Endothelial cell of umbilical vein (primary cell): ENCODE results near the gene PIEZO2. TPM values are rescaled to one million over a fixed set of nuclear protein-coding genes. Genes with fewer than 3 reads are reported as not detected.

ENCODE experiments used
- BruUV-seq: library from RNA; stranded (reverse); fragments of 400-500 nt; replicated peaks from 2 replicates; lab custom pipeline; 2021; lab: Mats Ljungman, UMichigan
- CTCF ChIA-PET: fragments of 300-600, 350-600 bp; sonication (Branson Sonifier 250); formaldehyde crosslinking; loops from one replicate; lab custom pipeline; 2021; ENCODE audit warnings: antibody characterized with exemption, inconsistent platforms; lab: Charles Lee
- POLR2A ChIA-PET: fragments of 300-600, 350-600 bp; sonication (Branson Sonifier 250); formaldehyde crosslinking; loops from one replicate; lab custom pipeline; 2021; ENCODE audit warnings: antibody characterized with exemption, inconsistent platforms; lab: Charles Lee
- DNase-seq: peaks from one replicate; pipeline ENCODE4 v3.0.0-alpha.2; 2011; ENCODE audit warnings: low read depth, low spot score
- FAIRE-seq: peaks from 2 replicates; lab custom pipeline; 2011; peaks lifted over from hg19 to GRCh38; lab: Jason Lieb, UNC
- H2AFZ ChIP-seq: 2 replicates; pipeline ENCODE4 v1.6.0; 2012; ENCODE audit warnings: low read depth, low read length, control low read depth, inconsistent platforms
- H3K27ac ChIP-seq: 2 replicates; pipeline ENCODE4 v1.5.1; 2011; ENCODE audit warnings: low read depth, mild to moderate bottlenecking, control low read depth, low read length, moderate library complexity; ENCODE audit not compliant: insufficient read depth
- H3K27me3 ChIP-seq, 2 experiments: 2 replicates each; pipeline versions ENCODE4 v1.6.0 to v1.6.1; 2011; ENCODE audit warnings: low read length in 2 of 2, mixed read lengths in 1 of 2; ENCODE audit not compliant: control insufficient read depth in 2 of 2, insufficient read depth in 2 of 2
- H3K36me3 ChIP-seq, 2 experiments: 2 replicates in 1 of 2; 3 replicates in 1 of 2; pipeline ENCODE4 v1.5.1; 2011; ENCODE audit warnings: low read length in 2 of 2, mild to moderate bottlenecking in 1 of 2, moderate library complexity in 1 of 2; ENCODE audit not compliant: control insufficient read depth in 2 of 2, insufficient read depth in 2 of 2; ENCODE audit errors: extremely low read depth in 1 of 2
- H3K4me1 ChIP-seq: 3 replicates; pipeline ENCODE4 v1.5.1; 2011; ENCODE audit warnings: mild to moderate bottlenecking, low read length; ENCODE audit not compliant: control insufficient read depth, insufficient read depth; ENCODE audit errors: extremely low read depth
- H3K4me2 ChIP-seq: 2 replicates; pipeline ENCODE4 v1.6.1; 2011; ENCODE audit warnings: low read length, control low read depth, mixed read lengths; ENCODE audit not compliant: insufficient read depth
- H3K4me3 ChIP-seq, 3 experiments: fragments of 200-600 bp in 1 of 3; sonication (generic), shearing (Covaris generic) in 1 of 3; replicated peaks in 1 of 3; 2 replicates each; pipeline ENCODE4 v1.5.1; 2011 to 2016; ENCODE audit warnings: control low read depth in 3 of 3, low read length in 3 of 3, mild to moderate bottlenecking in 2 of 3, inconsistent platforms in 1 of 3, low read depth in 1 of 3, moderate library complexity in 1 of 3; ENCODE audit not compliant: insufficient read depth in 1 of 3
- H3K79me2 ChIP-seq: 2 replicates; pipeline ENCODE4 v1.6.0; 2012; ENCODE audit warnings: low read length, inconsistent platforms; ENCODE audit not compliant: control insufficient read depth, insufficient read depth
- H3K9ac ChIP-seq: replicated peaks from 2 replicates; pipeline ENCODE3; 2011; ENCODE audit warnings: low read length, control low read depth; ENCODE audit not compliant: insufficient read depth; ENCODE audit errors: extremely low read depth
- H3K9me1 ChIP-seq: replicated peaks from 3 replicates; pipeline ENCODE4 v1.6.0; 2011; ENCODE audit warnings: mild to moderate bottlenecking, low read length; ENCODE audit not compliant: control insufficient read depth, insufficient read depth; ENCODE audit errors: extremely low read depth
- H3K9me3 ChIP-seq: replicated peaks from 2 replicates; pipeline ENCODE4 v1.5.1; 2012; ENCODE audit warnings: low read length, inconsistent platforms; ENCODE audit not compliant: control insufficient read depth, insufficient read depth
- H4K20me1 ChIP-seq: replicated peaks from 2 replicates; pipeline ENCODE3; 2011; ENCODE audit warnings: mild to moderate bottlenecking, low read length; ENCODE audit not compliant: control insufficient read depth, insufficient read depth; ENCODE audit errors: extremely low read depth
- CTCF ChIP-seq, 2 donors: IDR thresholded peaks; 1 replicate in 1 of 2; 2 replicates in 1 of 2; pipeline ENCODE4 v1.5.1; 2011; ENCODE audit warnings: low read length in 2 of 2, mild to moderate bottlenecking in 2 of 2, moderate library complexity in 2 of 2, control low read depth in 1 of 2, inconsistent platforms in 1 of 2, low read depth in 1 of 2; ENCODE audit not compliant: insufficient read depth in 1 of 2; ENCODE audit errors: extremely low read depth in 1 of 2
- EZH2 ChIP-seq: IDR thresholded peaks from 2 replicates; pipeline ENCODE4 v1.6.1; 2012; ENCODE audit warnings: borderline replicate concordance, low read depth, mild to moderate bottlenecking, moderate library complexity, low read length, inconsistent platforms; ENCODE audit not compliant: severe bottlenecking
- FOS ChIP-seq: IDR thresholded peaks from 2 replicates; pipeline ENCODE4 v1.6.1; 2011; ENCODE audit warnings: mild to moderate bottlenecking, low read length, moderate library complexity, borderline replicate concordance; ENCODE audit not compliant: insufficient read depth
- GATA2 ChIP-seq: IDR thresholded peaks from 2 replicates; pipeline ENCODE4 v1.7.0; 2011; ENCODE audit warnings: low read depth, mild to moderate bottlenecking, moderate library complexity, mixed read lengths, low read length; ENCODE audit not compliant: insufficient read length, insufficient read depth
- JUN ChIP-seq: IDR thresholded peaks from 2 replicates; pipeline ENCODE4 v1.6.1; 2011; ENCODE audit warnings: borderline replicate concordance, low read depth; ENCODE audit not compliant: insufficient read length, insufficient read depth
- MAX ChIP-seq: IDR thresholded peaks from 2 replicates; pipeline ENCODE4 v1.6.1; 2011; ENCODE audit not compliant: insufficient read depth, insufficient read length
- MYC ChIP-seq: IDR thresholded peaks from one replicate; pipeline ENCODE4 v1.6.1; 2011; ENCODE audit warnings: mild to moderate bottlenecking, low read depth, low read length
- POLR2A ChIP-seq: IDR thresholded peaks from 2 replicates; pipeline ENCODE4 v1.6.1; 2012; ENCODE audit warnings: low read depth, mild to moderate bottlenecking, control low read depth, low read length
- POLR2AphosphoS5 ChIP-seq: IDR thresholded peaks from 2 replicates; pipeline ENCODE4 v1.6.1; 2012; ENCODE audit warnings: low read depth, mild to moderate bottlenecking, control low read depth, low read length, moderate library complexity; ENCODE audit not compliant: insufficient read depth
- dilution Hi-C: fragments of 300-500 bp; cut with MboI; formaldehyde crosslinking; loops from one replicate; pipeline ENCODE4 v1.15.0; 2019; ENCODE audit warnings: low sequenced_read_pairs; ENCODE audit not compliant: extremely low pct_ligation_motif_present
- intact Hi-C: fragments of 100-400 bp; cut with micrococcal nuclease; formaldehyde crosslinking; loops from one replicate; pipeline ENCODE4 v1.10.0; 2022
- polyA plus RNA-seq, 4 experiments: library from polyadenylated mRNA; depleted of rRNA in 3 of 4; stranded (reverse) in 3 of 4; unstranded in 1 of 4; fragments of >200 nt; gene quantifications; 2 replicates each; pipeline versions ENCODE4 v1.2.1 to v1.2.3, GENCODE V29; 2011 to 2012; ENCODE audit warnings: missing spikeins in 1 of 4
- total RNA-seq: library from RNA; stranded (reverse); gene quantifications from 2 replicates; pipeline ENCODE4 v1.2.3, GENCODE V29; 2021

Gene PIEZO2
- total and polyA plus RNA-seq, 2 donors (not counting 3 experiments of a cell fraction or from before 2014, with no cell fraction given) = 1.7 to 11.2 TPM

- FAIRE-seq (no peak), DNase-seq (no peak)
- H2AFZ ChIP-seq = no peak overlapping the region
- no peaks in the 10 kb centered on the region for H3K4me1 ChIP-seq
- intact Hi-C loops = no loop called here
- no peaks in the 10 kb centered on the region for H3K9me3 ChIP-seq
- no peak overlapping the region for H3K27ac ChIP-seq
- no peaks in the 10 kb centered on the region for H3K79me2 ChIP-seq
- no peak overlapping the region for H3K9ac ChIP-seq
- TF ChIP-seq JUN (no peak), FOS (no peak), MAX (no peak), MYC (no peak), POLR2A (no peak), GATA2 (no peak), POLR2AphosphoS5 (no peak), CTCF (IDR thresholded peaks at IDR 0.05; ENCODE audit: extremely low read depth in 1 of 2, insufficient read depth in 1 of 2, low read depth in 1 of 2, low read length in 2 of 2) (no peak), EZH2 (no peak)
- CTCF ChIA-PET = no interaction called here
- dilution Hi-C loops = no loop called here
- H3K36me3 ChIP-seq = no peaks in the 10 kb centered on the region
- no TSS peak for BruUV-seq
- POLR2A ChIA-PET = no interaction called here
- H3K9me1 ChIP-seq = no peaks in the 10 kb centered on the region
- no peaks in the 10 kb centered on the region for H3K27me3 ChIP-seq
- no peaks in the 10 kb centered on the region for H4K20me1 ChIP-seq
- H3K4me3 ChIP-seq = no peak overlapping the region
- no peak overlapping the region for H3K4me2 ChIP-seq
Measured at GRCh38 chr18:10685484-10685883, 463.9 kb downstream of the PIEZO2 start.
